Smooth muscle cell (in vitro differentiated cells): ENCODE data around the gene SNAI3. TPM values are rescaled to one million over a fixed set of nuclear protein-coding genes. Genes with fewer than 3 reads are reported as not detected.

Source experiments
- DNase-seq: peaks from one replicate; lab custom pipeline; 2025; ENCODE audit not compliant: unreplicated experiment; lab: John Stamatoyannopoulos, UW
- H2AFZ ChIP-seq: fragments of 200-600 bp; sonication (generic); 2 replicates; pipeline ENCODE4 v1.6.0; 2016; ENCODE audit warnings: antibody characterized with exemption, low read depth, mild to moderate bottlenecking
- H3F3A ChIP-seq: fragments of 200-600 bp; sonication (generic); 2 replicates; pipeline ENCODE4 v1.6.0; 2017; ENCODE audit warnings: antibody characterized with exemption, low read depth
- H3K27ac ChIP-seq: fragments of 200-600 bp; sonication (generic); 2 replicates; pipeline ENCODE4 v1.5.1; 2016; ENCODE audit warnings: low read depth, mild to moderate bottlenecking
- H3K27me3 ChIP-seq: fragments of 200-600 bp; sonication (generic); 2 replicates; pipeline ENCODE4 v1.6.1; 2016; ENCODE audit warnings: low read depth, mild to moderate bottlenecking
- H3K36me3 ChIP-seq: fragments of 200-600 bp; sonication (generic); 2 replicates; pipeline ENCODE4 v1.5.1; 2016; ENCODE audit warnings: low read depth
- H3K4me1 ChIP-seq: fragments of 200-600 bp; sonication (generic); 2 replicates; pipeline ENCODE4 v1.5.1; 2016; ENCODE audit warnings: low read depth
- H3K4me2 ChIP-seq: fragments of 200-600 bp; sonication (generic); 2 replicates; pipeline ENCODE4 v1.6.0; 2016; ENCODE audit warnings: mild to moderate bottlenecking
- H3K4me3 ChIP-seq: fragments of 200-600 bp; sonication (generic); 2 replicates; pipeline ENCODE4 v1.5.1; 2016; ENCODE audit warnings: mild to moderate bottlenecking
- H3K79me2 ChIP-seq: fragments of 200-600 bp; sonication (generic); 2 replicates; pipeline ENCODE4 v1.6.0; 2016; ENCODE audit warnings: low read depth, mild to moderate bottlenecking
- H3K9ac ChIP-seq: fragments of 200-600 bp; sonication (generic); 2 replicates; pipeline ENCODE4 v1.6.0; 2016; ENCODE audit warnings: low read depth
- H3K9me3 ChIP-seq: fragments of 200-600 bp; sonication (generic); replicated peaks from 2 replicates; pipeline ENCODE4 v1.5.1; 2016; ENCODE audit warnings: low read depth
- H4K20me1 ChIP-seq: fragments of 200-600 bp; sonication (generic); 2 replicates; pipeline ENCODE4 v1.6.0; 2016; ENCODE audit warnings: low read depth
- CTCF ChIP-seq: fragments of 200-600 bp; sonication (generic); IDR thresholded peaks from 2 replicates; pipeline ENCODE4 v1.5.1; 2017; ENCODE audit warnings: borderline replicate concordance, mild to moderate bottlenecking, antibody characterized with exemption; ENCODE audit not compliant: insufficient read depth, poor library complexity, severe bottlenecking
- WGBS: methylation state at CpG from one replicate; pipeline ENCODE4 v1.1.7; 2016; ENCODE audit warnings: low lambda C conversion rate; 5-methylcytosine and 5-hydroxymethylcytosine counted together
- polyA plus RNA-seq: library from polyadenylated mRNA; unstranded; fragments of >200 nt; fragmentation: Nextera tagmentation; extraction: Ambion mirVana; gene quantifications from 2 replicates; pipeline ENCODE4 v1.2.1, GENCODE V29; 2016
- total RNA-seq: library from RNA; depleted of rRNA; stranded (reverse); fragments of >200 nt; gene quantifications from 2 replicates; pipeline ENCODE4 v1.2.3, GENCODE V29; 2014

The SNAI3 gene
- total and polyA plus RNA-seq, 2 experiments from 2014 or later, result 0.22 to 1.4 TPM

DNA sequence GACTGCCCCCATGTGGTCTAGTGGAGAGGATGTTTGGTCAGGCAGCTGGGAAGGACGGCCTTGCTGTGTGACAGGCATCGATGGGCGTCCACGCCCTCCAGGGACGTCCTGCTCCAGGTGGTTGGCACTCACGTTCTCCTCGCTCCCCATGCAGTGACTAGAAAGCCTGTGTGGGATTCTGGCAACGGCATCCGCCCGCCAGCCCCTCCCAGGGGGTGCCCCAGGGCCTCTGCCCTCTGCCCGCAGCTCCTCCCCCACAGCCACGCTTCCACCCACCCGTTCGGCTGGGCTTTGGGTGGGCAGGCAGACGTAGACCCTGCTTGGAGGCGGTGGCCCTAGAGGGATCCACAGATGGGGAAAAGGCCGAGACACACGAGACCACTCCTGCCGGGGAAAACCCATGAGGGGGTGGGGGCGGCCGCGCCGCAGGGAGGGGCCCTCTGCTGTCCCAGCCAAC is 52.6 kb downstream of the SNAI3 start:
- no peaks in the 10 kb centered on the region for H3K36me3 ChIP-seq
- H3K79me2 ChIP-seq, result no peaks in the 10 kb centered on the region
- WGBS, result 44% methylated on average over 14 of the region's 23 CpGs
- H3K4me3 ChIP-seq, result peak overlapping the region; percentile 70
- no peaks in the 10 kb centered on the region for H3K27me3 ChIP-seq
- no peaks in the 10 kb centered on the region for H3F3A ChIP-seq
- no peak for TF ChIP-seq CTCF
- H3K4me2 ChIP-seq, result peak overlapping the region; percentile 99
- DNase-seq, result no peak
- H2AFZ ChIP-seq, result no peak overlapping the region
- H3K27ac ChIP-seq, result no peak overlapping the region
- peaks cover 8% of the 10 kb centered on the region for H4K20me1 ChIP-seq
- no peaks in the 10 kb centered on the region for H3K9me3 ChIP-seq
- peaks cover 7% of the 10 kb centered on the region for H3K4me1 ChIP-seq
- no peak overlapping the region for H3K9ac ChIP-seq

GRCh38 chr16:88632587-88632930 is 53.7 kb downstream of the SNAI3 start:
- H3K4me3 ChIP-seq, result no peak overlapping the region
- H3K9ac ChIP-seq, result no peak overlapping the region
- no peaks in the 10 kb centered on the region for H3K9me3 ChIP-seq
- H3K4me1 ChIP-seq, result peaks cover 7% of the 10 kb centered on the region
- no peak for DNase-seq
- TF ChIP-seq CTCF, result no peak
- no peak overlapping the region for H3K27ac ChIP-seq
- no peaks in the 10 kb centered on the region for H3F3A ChIP-seq
- peaks cover 8% of the 10 kb centered on the region for H4K20me1 ChIP-seq
- H3K4me2 ChIP-seq, result no peak overlapping the region
- WGBS, result 97% methylated on average over 11 of the region's 11 CpGs
- H3K36me3 ChIP-seq, result no peaks in the 10 kb centered on the region
- no peak overlapping the region for H2AFZ ChIP-seq
- H3K27me3 ChIP-seq, result no peaks in the 10 kb centered on the region
- H3K79me2 ChIP-seq, result no peaks in the 10 kb centered on the region

DNA sequence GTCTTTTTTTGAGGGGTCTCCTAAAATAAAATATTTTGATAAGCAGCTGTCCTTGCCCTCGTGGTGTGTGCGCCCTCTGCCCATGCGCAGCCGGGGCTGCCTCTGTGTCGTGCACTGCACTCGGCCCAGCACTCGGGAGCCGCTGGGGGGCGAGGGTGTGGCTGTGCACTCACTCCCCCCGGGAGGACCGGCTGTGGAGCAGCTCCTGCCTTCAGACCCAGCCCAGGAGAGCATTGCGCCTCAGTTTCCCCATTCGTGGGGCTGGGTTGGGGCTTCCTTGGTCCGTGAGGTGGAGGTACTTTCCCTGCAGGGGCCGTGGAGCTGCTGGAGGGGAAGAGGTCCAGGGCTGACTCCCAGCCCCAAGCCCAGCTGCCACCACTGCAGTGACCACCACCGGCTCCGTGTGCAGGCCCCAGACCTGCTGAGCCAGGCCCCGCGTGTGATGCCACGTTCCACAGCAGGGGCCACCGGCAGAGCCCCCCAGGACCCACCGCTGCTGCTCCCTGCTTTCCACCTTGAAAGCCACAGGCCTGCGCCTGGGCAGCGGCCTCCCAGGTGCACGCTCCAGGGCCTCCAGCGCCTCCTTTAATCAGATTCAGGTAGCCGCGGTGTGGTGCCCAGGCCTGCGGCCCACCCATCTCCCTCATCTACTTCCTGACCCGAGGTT is 54.3 kb downstream of the SNAI3 start:
- H3K4me2 ChIP-seq, result no peak overlapping the region
- H3K27me3 ChIP-seq, result no peaks in the 10 kb centered on the region
- H3K9ac ChIP-seq, result no peak overlapping the region
- 94% methylated on average over 30 of the region's 30 CpGs for WGBS
- H3K79me2 ChIP-seq, result no peaks in the 10 kb centered on the region
- H3K9me3 ChIP-seq, result no peaks in the 10 kb centered on the region
- no peaks in the 10 kb centered on the region for H3F3A ChIP-seq
- DNase-seq, result no peak
- H3K4me1 ChIP-seq, result peaks cover 7% of the 10 kb centered on the region
- H3K4me3 ChIP-seq, result no peak overlapping the region
- no peak overlapping the region for H2AFZ ChIP-seq
- H3K36me3 ChIP-seq, result no peaks in the 10 kb centered on the region
- H4K20me1 ChIP-seq, result peaks cover 8% of the 10 kb centered on the region
- no peak for TF ChIP-seq CTCF
- H3K27ac ChIP-seq, result no peak overlapping the region

DNA sequence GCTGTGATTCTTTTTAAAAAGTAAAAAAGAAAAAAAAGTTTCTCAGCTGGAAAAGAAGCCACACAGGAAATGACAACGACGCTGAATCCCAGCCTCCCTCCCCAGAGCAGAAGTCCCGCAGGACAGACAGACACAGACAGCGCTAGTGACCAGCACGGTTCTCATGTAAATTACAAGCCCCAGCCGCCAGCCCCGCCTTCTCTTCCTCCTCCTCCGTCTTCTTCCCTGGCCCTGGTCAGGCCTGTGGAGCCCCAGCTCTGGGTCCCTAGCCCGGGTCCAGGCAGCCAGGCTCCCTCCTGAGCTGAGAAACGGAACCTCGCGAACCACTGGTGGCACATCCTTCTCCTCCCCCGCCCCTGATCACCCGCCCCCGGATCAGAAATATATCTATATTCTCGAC is 54.9 kb downstream of the SNAI3 start:
- H4K20me1 ChIP-seq, result peaks cover 12% of the 10 kb centered on the region
- H3K27ac ChIP-seq, result no peak overlapping the region
- peaks cover 7% of the 10 kb centered on the region for H3K4me1 ChIP-seq
- H3K79me2 ChIP-seq, result no peaks in the 10 kb centered on the region
- DNase-seq, result no peak
- H3K9ac ChIP-seq, result no peak overlapping the region
- H3K4me3 ChIP-seq, result no peak overlapping the region
- no peaks in the 10 kb centered on the region for H3F3A ChIP-seq
- 78% methylated on average over 16 of the region's 16 CpGs for WGBS
- H2AFZ ChIP-seq, result no peak overlapping the region
- no peak overlapping the region for H3K4me2 ChIP-seq
- no peaks in the 10 kb centered on the region for H3K9me3 ChIP-seq
- H3K27me3 ChIP-seq, result no peaks in the 10 kb centered on the region
- no peaks in the 10 kb centered on the region for H3K36me3 ChIP-seq
- TF ChIP-seq CTCF, result no peak
